Epithelial cell of umbilical artery (primary cell): Measurements from ENCODE around the gene GPX2. TPM values are rescaled to one million over a fixed set of nuclear protein-coding genes. Genes with fewer than 3 reads are reported as not detected.

Source experiments
- total RNA-seq: library from RNA; depleted of rRNA; stranded (reverse); fragments of >200 nt; gene quantifications from 2 replicates; pipeline ENCODE4 v1.2.3, GENCODE V29; 2014

Gene GPX2
- not detected in 2 replicates for total RNA-seq

GRCh38 chr14:64942531-64943111 is at the start of gene GPX2:
TSS of gene GPX2 (minus strand) at chr14:64942745. CDS start at chr14:64942726, 19 bp downstream.

GRCh38 chr14:64986648-64987437 is 44.3 kb upstream of the GPX2 start, which contains the start of gene FNTB:
TSS of gene FNTB (plus strand) at chr14:64986895. CDS start at chr14:64986954, 59 bp downstream.

GRCh38 chr14:64971943-64972791 is 29.6 kb upstream of the GPX2 start, which contains the start of gene RAB15:
TSS of gene RAB15 (minus strand) at chr14:64972336. CDS start at chr14:64972076, 260 bp downstream.

DNA sequence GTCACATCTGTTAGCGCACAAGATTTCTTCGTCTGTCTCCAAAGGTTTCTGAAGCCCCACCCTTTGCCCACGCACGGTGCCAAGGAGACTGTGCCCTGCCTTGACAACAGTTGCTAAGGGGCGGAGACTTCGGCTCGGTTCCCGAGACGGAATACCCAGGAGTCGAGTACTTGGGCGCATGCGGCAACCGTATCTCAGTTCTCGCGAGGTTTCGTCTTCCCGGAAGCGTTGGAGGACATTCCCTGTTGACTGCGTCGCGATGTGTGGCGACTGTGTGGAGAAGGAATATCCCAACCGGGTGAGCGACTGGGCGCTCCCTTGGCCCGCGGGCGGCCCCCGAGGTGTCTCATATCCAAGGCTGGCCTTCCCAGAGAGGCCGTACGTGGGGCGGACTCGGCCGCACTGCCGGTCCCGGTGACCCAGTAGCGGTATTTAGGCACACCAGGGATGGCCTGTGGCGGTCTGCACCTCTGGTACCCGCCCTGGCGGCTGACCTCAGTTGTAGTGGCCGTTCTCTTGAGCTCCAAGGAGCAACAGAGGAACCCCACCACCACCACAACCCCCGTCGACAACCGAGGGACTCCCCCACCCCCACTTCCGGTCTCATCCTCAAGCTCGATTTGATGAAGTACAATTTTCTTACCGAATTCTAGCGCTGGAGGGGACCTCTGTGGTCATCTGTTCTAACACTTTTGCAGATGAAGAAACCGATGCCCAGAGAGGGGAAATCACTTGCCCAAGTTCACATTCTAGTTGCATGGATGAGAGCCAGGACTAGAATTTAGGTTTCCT is 28.1 kb downstream of the GPX2 start, which contains the start of gene CHURC1:
Gene CHURC1 (plus strand): TSS at position 219 of the 792 bp plus-strand sequence. CDS start 41 bp downstream, at position 260.

Other genes with a start within 250 kb of the GPX2 start
- 1.9 and 4.1 TPM in 2 replicates for gene PLEKHG3, start 238.3 kb downstream of the GPX2 start, total RNA-seq
- not detected in 2 replicates for gene SPTB, start 62.8 kb downstream of the GPX2 start, total RNA-seq
- gene CHURC1, start 28.3 kb downstream of the GPX2 start, total RNA-seq, result 64.6 and 78.1 TPM in 2 replicates
- gene RAB15, start 29.6 kb upstream of the GPX2 start, total RNA-seq, result 6.2 and 7.9 TPM in 2 replicates
- gene FNTB, start 44.1 kb upstream of the GPX2 start, total RNA-seq, result 6.8 and 10.0 TPM in 2 replicates
- 31.5 and 36.8 TPM in 2 replicates for gene MAX, start 159.8 kb upstream of the GPX2 start, total RNA-seq